SJCRH30 (cell line): Measurements from ENCODE around the gene ACTN1. TPM values are rescaled to one million over a fixed set of nuclear protein-coding genes. Genes with fewer than 3 reads are reported as not detected.
A peak's percentile ranks its signal among the peaks of the same experiment; 100 is the strongest.

Source experiments
- DNase-seq, 2 experiments: peaks; one replicate each; pipeline ENCODE4 v3.0.0-alpha.2; 2015 to 2020
- H3K27ac ChIP-seq: fragments of 250-450 bp; sonication (Bioruptor Pico); 2 replicates; pipeline ENCODE4 v1.5.1; 2020; ENCODE audit warnings: mild to moderate bottlenecking, moderate library complexity
- H3K27me3 ChIP-seq: fragments of 250-450 bp; sonication (Bioruptor Pico); 2 replicates; pipeline ENCODE4 v1.5.1; 2020; ENCODE audit warnings: mild to moderate bottlenecking, moderate library complexity
- H3K36me3 ChIP-seq: fragments of 250-450 bp; sonication (Bioruptor Pico); 2 replicates; pipeline ENCODE4 v1.5.1; 2020; ENCODE audit warnings: mild to moderate bottlenecking, moderate library complexity
- H3K4me1 ChIP-seq: fragments of 250-450 bp; sonication (Bioruptor Pico); 2 replicates; pipeline ENCODE4 v1.5.1; 2020; ENCODE audit warnings: mild to moderate bottlenecking, moderate library complexity
- H3K4me3 ChIP-seq: fragments of 250-450 bp; sonication (Bioruptor Pico); 2 replicates; pipeline ENCODE4 v1.5.1; 2020; ENCODE audit warnings: mild to moderate bottlenecking, moderate library complexity
- H3K9me3 ChIP-seq: fragments of 250-450 bp; sonication (Bioruptor Pico); replicated peaks from 2 replicates; pipeline ENCODE4 v1.5.1; 2020; ENCODE audit warnings: mild to moderate bottlenecking, moderate library complexity
- total RNA-seq: library from RNA; depleted of rRNA; stranded (reverse); fragments of >200 nt; shearing (Covaris generic); gene quantifications from 2 replicates; pipeline ENCODE4 v1.2.3, GENCODE V29; 2014

ACTN1 gene
- total RNA-seq, 1 experiment from 2014 or later = 101 TPM

DNA sequence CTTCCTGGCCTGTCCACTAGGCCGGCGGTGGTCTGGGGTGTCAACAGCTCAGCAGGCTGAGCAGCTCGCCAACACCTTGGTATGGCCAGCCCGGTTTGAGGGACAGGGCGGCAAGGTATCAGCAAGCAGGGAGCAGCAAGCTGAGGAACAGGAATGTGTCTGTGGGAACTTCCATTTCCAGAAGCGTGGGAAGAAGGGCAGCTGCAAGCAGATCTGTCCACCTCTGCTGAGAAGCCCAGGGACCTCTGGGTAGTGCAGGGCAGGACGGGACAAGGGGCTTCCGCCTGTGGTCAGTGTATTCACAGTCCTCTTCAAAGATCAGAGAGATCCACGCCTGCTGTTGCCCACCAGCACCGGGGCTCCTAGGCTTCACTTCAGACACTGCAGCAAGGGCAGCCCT lies 36.0 kb downstream of the ACTN1 start:
- Histone ChIP-seq H3K9me3 (no peaks in the 10 kb centered on the region), H3K36me3 (no peaks in the 10 kb centered on the region), H3K27ac (peak overlapping the region; percentile 29; the same call in 1 of the 2 replicates), H3K4me1 (peaks cover 84% of the 10 kb centered on the region), H3K4me3 (no peak overlapping the region), H3K27me3 (no peaks in the 10 kb centered on the region)
- DNase-seq = no peak

DNA sequence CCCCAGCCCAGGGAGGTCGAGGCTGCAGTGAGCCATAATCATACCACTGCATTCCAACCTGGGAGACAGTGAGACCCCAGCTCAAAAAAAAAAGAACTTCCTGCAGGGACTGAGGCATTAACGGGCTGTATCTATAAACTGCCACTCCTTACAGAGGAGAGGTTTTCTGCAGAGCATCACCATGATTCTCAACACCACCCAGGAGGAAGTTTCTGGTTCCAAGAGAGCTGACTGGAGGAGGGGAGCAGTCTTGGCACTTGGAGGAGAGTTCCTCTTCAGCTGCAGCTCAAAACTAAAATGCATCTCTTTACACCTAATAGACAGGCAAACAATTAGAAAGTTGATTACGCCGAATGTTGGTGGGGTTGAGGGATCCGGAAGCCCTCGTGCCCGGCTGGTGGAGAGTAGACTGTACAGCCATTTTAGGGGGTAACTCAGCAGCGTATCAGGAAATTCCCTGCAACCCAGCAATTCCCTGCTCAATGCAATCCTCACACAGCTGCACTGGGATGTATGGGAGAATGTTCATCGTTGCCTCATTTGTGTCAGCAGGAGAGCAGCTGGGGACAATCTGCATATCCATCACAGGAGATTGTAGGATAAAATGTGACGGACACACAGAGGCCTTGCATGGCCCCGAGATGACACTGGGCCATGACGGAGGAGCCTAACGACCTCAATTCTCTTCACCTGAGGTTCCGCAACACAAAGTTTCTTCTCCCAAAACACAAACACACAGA lies 36.6 kb downstream of the ACTN1 start:
- H3K4me1 ChIP-seq = peaks cover 78% of the 10 kb centered on the region
- peak overlapping the region; percentile 29 for H3K27ac ChIP-seq
- no peak overlapping the region for H3K4me3 ChIP-seq
- DNase-seq = no peak
- no peaks in the 10 kb centered on the region for H3K27me3 ChIP-seq
- no peaks in the 10 kb centered on the region for H3K9me3 ChIP-seq
- H3K36me3 ChIP-seq = no peaks in the 10 kb centered on the region

DNA sequence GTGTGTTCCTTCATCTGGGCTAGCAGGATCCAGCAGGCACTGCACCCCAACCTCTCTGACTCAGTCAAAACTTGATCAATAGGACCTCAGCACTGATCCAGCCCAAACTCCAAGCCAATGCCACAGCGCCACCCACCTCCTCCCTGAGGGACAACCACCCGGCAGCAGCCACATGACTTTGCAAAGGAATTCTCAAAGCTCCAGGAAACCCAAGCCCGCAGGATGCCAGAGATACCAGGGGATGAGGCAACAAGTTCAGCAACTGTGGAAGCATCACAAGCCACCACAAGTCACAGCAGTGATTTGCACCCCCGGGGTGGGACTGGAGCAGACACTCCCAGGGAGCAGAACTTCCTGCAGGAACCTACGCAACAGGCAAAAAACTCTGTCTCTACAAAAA lies 37.3 kb downstream of the ACTN1 start:
- no peaks in the 10 kb centered on the region for H3K9me3 ChIP-seq
- peaks cover 74% of the 10 kb centered on the region for H3K4me1 ChIP-seq
- DNase-seq = peak; percentile 47 to 54
- no peaks in the 10 kb centered on the region for H3K27me3 ChIP-seq
- no peak overlapping the region for H3K27ac ChIP-seq
- no peak overlapping the region for H3K4me3 ChIP-seq
- 0 out of 2 replicates have a peak, but pooled peaks cover under 1% of the 10 kb centered on the region for H3K36me3 ChIP-seq

DNA sequence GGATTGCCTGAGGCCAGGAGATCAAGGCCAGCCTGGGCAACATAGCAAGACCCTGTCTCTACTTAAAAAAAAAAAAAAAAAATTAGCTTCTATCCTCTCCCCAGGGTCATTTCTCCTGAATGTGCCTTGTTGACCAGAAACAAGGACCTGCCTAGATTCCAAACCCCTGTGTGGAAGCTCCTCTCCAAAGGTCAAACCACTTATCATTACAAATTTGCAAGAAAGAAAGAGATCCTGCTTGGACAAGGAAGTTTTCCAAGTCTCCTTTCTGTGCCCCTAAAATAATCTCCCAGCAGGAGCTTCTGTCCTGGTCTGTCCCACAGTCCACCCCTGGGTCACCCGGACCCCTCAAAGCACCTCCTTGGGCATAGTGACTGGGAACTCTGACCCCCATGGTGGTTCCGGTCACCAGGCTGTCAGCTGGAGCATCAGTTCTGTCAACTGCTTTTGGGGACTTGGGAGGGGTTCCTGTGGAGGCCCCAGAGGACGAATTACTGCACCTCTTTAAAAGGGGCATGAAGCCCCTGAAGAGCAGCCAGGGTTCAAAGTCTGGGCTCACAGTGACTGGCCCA lies 38.4 kb downstream of the ACTN1 start:
- Histone ChIP-seq H3K4me3 (no peak overlapping the region), H3K27ac (peak overlapping the region; percentile 4; the same call in 1 of the 2 replicates), H3K9me3 (no peaks in the 10 kb centered on the region), H3K27me3 (no peaks in the 10 kb centered on the region), H3K4me1 (peaks cover 67% of the 10 kb centered on the region), H3K36me3 (0 out of 2 replicates have a peak, but pooled peaks cover 2% of the 10 kb centered on the region)
- no peak for DNase-seq

DNA sequence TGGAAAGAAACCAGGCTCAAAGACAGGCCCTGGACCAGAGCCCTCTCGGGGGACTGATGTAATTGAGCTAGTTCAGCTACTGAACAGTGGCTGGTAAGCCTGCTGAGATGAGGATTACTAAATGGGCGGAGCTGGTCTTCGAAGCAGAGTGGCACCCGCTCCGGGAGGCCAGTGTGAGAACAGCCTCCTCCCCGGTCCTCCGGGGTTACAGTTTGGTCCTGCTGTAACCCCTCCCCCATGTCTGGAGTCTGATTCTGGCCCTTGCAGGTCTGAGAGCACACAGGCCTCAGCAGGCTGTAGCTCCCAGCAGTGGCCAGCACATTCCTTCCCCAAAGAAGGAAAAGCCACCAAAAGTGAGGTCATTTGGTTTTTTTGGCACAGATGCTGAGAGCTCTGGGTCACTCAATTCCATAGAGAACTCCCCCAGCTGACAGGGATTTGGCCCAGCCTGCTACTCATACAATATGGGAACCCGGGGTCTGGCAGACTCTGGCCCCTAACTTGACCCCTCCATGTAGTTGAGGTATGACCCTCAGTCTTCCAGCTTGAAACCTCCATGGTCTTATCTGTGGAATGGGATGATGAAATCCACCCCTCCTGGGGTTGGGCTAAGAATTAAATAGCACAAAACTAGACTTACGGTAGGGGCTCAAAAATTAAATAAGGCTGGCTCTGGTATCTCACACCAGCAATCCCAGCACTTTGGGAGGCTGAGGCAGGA lies 39.0 kb downstream of the ACTN1 start:
- peaks cover 60% of the 10 kb centered on the region for H3K4me1 ChIP-seq
- 0 out of 2 replicates have a peak, but pooled peaks cover 2% of the 10 kb centered on the region for H3K36me3 ChIP-seq
- no peak overlapping the region for H3K4me3 ChIP-seq
- no peaks in the 10 kb centered on the region for H3K27me3 ChIP-seq
- no peaks in the 10 kb centered on the region for H3K9me3 ChIP-seq
- DNase-seq = peak; percentile 91 to 94
- peak overlapping the region; percentile 4; the same call in 1 of the 2 replicates for H3K27ac ChIP-seq

DNA sequence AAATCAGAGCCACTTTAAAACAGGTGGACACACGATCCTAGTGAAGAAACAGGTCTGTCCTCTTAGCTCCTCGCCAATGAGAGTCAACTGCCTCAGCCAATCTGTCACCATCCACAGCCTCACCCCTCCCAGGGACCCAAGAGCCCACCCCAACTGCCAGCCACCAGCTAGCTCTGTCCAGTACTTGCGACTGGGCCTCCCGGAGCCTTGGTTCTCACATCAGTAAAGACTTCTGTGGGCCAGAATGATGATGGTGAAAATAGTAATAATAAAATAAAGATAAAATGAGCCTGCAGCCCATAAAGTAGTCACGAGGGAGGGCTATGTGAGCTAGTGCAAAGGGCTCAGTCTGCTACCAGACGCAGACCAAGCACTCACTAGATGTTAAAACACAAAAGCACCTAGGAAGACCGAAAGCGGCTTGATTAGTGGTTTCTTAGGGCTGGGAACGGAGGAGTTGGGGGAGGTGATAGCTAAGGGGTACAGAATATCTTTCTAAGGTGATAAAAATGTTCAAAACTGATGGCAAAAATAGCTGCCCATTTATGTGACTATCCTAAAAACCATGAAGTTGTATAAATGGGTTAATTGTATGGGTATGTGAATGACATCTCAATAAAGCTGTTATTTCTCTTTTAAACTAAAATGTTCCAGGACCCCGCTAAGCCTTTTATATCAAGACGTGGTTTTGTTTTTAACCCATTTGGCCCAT lies 39.8 kb downstream of the ACTN1 start:
- Histone ChIP-seq H3K4me3 (no peak overlapping the region), H3K4me1 (peaks cover 53% of the 10 kb centered on the region), H3K27ac (peak overlapping the region; percentile 1; the same call in 1 of the 2 replicates), H3K36me3 (peaks cover 2% of the 10 kb centered on the region; the same call in 1 of the 2 replicates), H3K9me3 (no peaks in the 10 kb centered on the region), H3K27me3 (no peaks in the 10 kb centered on the region)
- no peak for DNase-seq

DNA sequence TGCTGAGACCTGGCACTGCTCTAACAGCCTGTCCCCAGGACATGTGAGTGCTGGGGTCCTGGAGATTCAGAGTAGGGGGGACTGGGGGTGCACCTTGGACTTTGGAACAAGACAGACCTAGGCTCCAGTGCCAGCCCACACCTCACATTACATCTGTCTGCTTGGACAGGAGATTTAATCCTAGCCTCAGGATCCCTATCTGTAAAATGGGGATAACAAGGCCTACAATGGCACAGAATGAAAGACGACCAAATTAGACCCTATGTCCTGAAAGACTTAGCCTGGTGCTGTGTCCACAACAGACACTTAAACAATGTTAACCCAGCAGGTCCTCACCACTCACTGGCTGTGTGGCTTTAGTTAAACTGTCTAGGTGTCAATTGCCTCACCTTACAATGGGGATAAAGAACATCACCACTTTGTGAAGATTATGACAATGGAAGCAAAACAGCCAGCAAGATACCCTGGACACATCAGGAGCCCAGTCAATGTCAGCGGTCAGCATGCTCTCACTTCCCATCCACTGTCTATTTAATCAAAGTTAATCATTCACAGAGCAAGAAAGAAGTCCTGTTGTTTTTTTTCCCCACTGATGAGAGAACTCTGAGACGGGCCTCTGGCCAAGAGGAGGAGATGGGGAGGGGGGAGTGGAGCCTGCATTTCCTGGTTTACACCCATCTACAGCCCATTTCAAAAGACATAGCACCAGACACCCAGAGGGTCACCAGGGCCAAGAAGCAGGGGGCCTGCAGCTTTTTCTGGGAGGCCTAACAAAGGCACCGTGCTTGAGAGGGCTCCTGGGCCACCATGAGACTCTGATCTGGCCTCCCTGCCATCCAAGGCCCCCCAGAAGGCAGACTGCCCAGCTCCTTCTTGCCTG lies 40.6 kb downstream of the ACTN1 start:
- Histone ChIP-seq H3K4me3 (no peak overlapping the region), H3K27me3 (no peaks in the 10 kb centered on the region), H3K4me1 (peaks cover 45% of the 10 kb centered on the region), H3K9me3 (no peaks in the 10 kb centered on the region), H3K36me3 (peaks cover 5% of the 10 kb centered on the region), H3K27ac (no peak overlapping the region)
- no peak for DNase-seq

DNA sequence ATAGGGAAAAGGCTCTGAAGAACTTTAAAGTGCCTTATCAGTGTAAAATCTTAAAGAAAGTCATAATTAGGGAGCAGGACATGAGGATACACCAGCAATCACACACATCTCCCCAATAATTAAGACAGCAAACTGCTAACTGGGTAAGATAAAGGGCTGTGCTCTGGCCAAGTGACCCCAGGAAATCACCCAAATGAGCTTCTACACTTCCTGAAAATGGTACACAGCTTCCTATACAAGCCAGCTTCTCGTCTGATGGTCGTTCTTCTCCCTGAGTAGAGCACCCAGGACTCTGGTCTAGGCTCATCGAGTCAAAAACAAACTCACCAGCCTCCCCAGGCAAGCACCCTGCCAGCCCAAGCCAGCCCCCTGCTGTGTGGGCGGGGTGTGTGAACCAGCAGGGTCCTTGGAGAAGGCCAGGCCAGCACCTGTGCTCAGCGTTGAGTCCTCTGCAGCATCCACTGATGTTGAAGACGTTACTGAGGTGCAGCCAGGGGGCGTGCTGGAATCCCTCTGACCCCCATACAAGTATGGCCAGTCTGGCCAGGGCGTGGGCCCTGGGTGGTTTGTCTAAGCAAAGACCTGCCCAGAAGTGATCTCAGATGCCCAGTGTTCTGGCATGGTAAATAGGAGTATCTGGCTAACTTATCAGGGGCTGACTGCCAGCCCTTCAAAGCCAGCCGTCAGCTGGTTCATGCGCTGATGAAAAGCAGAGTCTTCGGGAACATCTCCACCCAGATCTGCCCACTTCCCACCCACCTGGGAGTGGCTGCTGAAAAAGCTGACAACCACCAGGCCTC lies 41.4 kb downstream of the ACTN1 start:
- peaks cover 5% of the 10 kb centered on the region for H3K36me3 ChIP-seq
- H3K27ac ChIP-seq = no peak overlapping the region
- DNase-seq = no peak
- no peaks in the 10 kb centered on the region for H3K27me3 ChIP-seq
- H3K4me3 ChIP-seq = no peak overlapping the region
- H3K9me3 ChIP-seq = no peaks in the 10 kb centered on the region
- peaks cover 36% of the 10 kb centered on the region for H3K4me1 ChIP-seq

DNA sequence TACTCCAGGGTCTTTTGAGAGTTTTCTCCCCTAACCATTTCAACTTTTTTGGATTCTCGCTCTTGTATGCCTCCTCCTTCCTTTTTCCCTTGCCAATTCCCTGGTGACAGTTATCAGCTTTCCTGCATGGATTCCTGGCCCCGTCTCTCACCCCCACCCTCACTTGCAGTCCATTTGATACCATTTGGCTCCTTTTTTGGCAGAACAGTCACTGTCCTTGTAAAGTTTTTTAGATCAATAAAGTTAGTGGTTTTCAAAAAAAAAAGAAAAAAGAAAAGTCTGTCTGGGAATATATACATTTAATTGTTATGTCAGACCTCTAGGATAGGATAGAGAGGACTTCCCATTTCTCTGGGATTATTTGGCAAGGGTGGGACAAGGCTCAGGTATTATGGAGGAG lies 42.1 kb downstream of the ACTN1 start:
- Histone ChIP-seq H3K4me3 (no peak overlapping the region), H3K27ac (no peak overlapping the region), H3K9me3 (no peaks in the 10 kb centered on the region), H3K4me1 (peaks cover 29% of the 10 kb centered on the region), H3K36me3 (peaks cover 5% of the 10 kb centered on the region), H3K27me3 (no peaks in the 10 kb centered on the region)
- DNase-seq = no peak

DNA sequence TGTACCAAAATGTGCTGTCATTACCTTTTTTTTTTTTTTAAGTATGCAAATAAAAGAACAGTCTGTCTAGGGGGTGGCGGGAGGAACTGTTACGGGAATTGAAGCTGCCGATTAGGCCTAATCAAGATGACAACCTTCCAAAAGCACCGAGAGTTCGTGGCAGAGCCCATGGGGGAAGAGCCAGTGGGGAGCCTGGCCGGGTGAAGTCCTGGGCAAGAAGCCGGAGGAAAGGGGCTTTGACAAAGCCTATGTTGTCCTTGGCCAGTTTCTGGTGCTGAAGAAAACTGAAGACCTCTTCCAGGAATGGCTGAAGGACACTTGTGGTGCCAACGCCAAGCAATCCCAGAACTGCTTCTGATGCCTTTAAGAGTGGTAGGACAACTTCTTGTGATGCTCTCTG lies 42.6 kb downstream of the ACTN1 start:
- H3K4me1 ChIP-seq = peaks cover 26% of the 10 kb centered on the region
- no peak overlapping the region for H3K4me3 ChIP-seq
- H3K27ac ChIP-seq = no peak overlapping the region
- H3K36me3 ChIP-seq = peaks cover 5% of the 10 kb centered on the region
- no peak for DNase-seq
- no peaks in the 10 kb centered on the region for H3K9me3 ChIP-seq
- H3K27me3 ChIP-seq = no peaks in the 10 kb centered on the region

DNA sequence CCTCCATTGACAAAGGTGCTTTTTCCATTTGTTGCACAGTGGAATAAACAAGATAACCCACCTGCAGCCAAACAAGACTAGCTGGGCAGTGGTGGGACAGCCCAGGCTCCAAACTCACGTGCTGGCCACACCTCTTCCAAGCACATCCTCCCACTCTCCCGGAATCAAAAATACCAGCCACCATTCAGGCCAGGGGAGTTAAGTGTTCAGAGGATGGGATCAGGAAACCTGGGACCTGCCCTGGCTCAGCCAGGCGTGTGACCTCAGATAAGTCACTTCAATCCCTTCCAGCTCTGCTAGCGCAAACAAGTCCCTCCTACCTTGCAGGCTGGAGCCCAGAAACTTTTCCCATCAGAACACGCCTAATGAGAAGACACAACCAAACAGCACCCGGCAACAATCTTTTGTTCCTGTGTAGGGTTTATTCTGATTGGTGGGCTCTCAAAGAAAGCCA lies 43.3 kb downstream of the ACTN1 start:
- Histone ChIP-seq H3K4me3 (no peak overlapping the region), H3K36me3 (peaks cover 5% of the 10 kb centered on the region), H3K27me3 (no peaks in the 10 kb centered on the region), H3K9me3 (no peaks in the 10 kb centered on the region), H3K4me1 (peaks cover 19% of the 10 kb centered on the region), H3K27ac (no peak overlapping the region)
- no peak for DNase-seq

DNA sequence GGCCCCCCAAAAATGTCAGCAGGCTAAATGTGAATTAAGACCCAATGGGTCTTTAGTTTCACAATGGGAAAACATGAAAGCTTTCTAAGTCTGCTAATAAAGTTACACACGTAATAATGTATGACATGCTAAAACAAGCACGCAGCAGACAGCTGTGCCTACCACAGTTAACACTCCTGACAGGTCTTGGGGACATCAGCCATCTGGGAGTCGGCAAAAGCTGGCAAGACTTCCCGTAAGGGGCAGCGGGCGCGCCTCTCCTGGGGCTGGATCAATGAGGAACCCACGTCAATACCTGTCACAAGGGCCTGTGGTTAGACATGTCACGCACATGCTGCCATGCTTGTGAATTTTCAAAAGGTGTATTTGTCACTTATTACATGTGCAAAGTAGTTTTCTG lies 45.0 kb downstream of the ACTN1 start:
- peaks cover 8% of the 10 kb centered on the region for H3K36me3 ChIP-seq
- DNase-seq = no peak
- H3K27ac ChIP-seq = no peak overlapping the region
- no peaks in the 10 kb centered on the region for H3K9me3 ChIP-seq
- H3K27me3 ChIP-seq = no peaks in the 10 kb centered on the region
- H3K4me3 ChIP-seq = no peak overlapping the region
- H3K4me1 ChIP-seq = peaks cover 9% of the 10 kb centered on the region

DNA sequence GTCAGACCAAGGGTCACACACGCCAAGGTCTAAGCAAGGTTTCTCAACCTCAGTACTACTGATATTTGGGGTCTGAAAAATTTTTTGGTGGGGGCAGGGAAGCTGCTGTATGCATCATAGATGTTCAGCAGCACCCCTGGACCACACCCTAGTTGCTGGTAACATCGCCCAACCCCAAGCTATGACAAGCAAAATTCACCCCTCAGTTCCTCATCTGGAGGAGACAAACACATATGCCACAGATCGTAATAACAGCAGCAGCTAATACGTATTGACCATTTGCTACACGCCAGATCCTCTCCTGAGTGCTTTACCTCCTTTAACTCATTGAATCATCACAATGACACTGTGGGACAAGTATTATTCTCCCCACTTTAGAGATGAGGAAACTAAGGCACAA lies 46.4 kb downstream of the ACTN1 start:
- no peak for DNase-seq
- H3K36me3 ChIP-seq = peaks cover 8% of the 10 kb centered on the region
- 0 out of 2 replicates have a peak, but pooled peaks cover 2% of the 10 kb centered on the region for H3K4me1 ChIP-seq
- no peaks in the 10 kb centered on the region for H3K27me3 ChIP-seq
- no peak overlapping the region for H3K4me3 ChIP-seq
- H3K27ac ChIP-seq = no peak overlapping the region
- no peaks in the 10 kb centered on the region for H3K9me3 ChIP-seq
